K562 (cell line): ENCODE measurements around the gene C2orf66. TPM values are rescaled to one million over a fixed set of nuclear protein-coding genes. Genes with fewer than 3 reads are reported as not detected.

Experiments used
- ATF7 ChIP-seq: fragments of 450-650 bp; IDR thresholded peaks from 2 replicates; pipeline ENCODE4 v1.7.1; 2014; ENCODE audit warnings: mild to moderate bottlenecking, moderate library complexity
- CBFA2T2 ChIP-seq: fragments of 450-650 bp; conservative IDR thresholded peaks from 2 replicates; pipeline ENCODE4 v1.6.1; 2017; ENCODE audit warnings: mild to moderate bottlenecking
- FIP1L1 ChIP-seq: fragments of 200-400 bp; formaldehyde crosslinking; IDR thresholded peaks from 2 replicates; pipeline ENCODE4 v1.6.1; 2018; ENCODE audit warnings: mild to moderate bottlenecking, low read depth, low read length; ENCODE audit not compliant: poor library complexity, severe bottlenecking
- GABPB1 ChIP-seq: sonication (generic); formaldehyde crosslinking; IDR thresholded peaks from 2 replicates; pipeline ENCODE4 v1.8.0; 2022; ENCODE audit warnings: mild to moderate bottlenecking, missing genetic modification reagents
- GATAD2B ChIP-seq: fragments of 450-650 bp; IDR thresholded peaks from 2 replicates; pipeline ENCODE4 v1.6.1; 2017; ENCODE audit warnings: mild to moderate bottlenecking, borderline replicate concordance
- MXI1 ChIP-seq: IDR thresholded peaks from 2 replicates; pipeline ENCODE4 v1.6.1; 2011; ENCODE audit warnings: low read depth, mild to moderate bottlenecking, improper control_type of control experiment, low read length
- NCOA6 ChIP-seq: fragments of 450-650 bp; IDR thresholded peaks from 2 replicates; pipeline ENCODE4 v1.6.1; 2017; ENCODE audit warnings: mild to moderate bottlenecking
- POLR2B ChIP-seq: fragments of 450-650 bp; IDR thresholded peaks from 2 replicates; pipeline ENCODE4 v1.6.1; 2018; ENCODE audit warnings: low read depth; ENCODE audit not compliant: partially characterized antibody
- PURB ChIP-seq: sonication (generic); formaldehyde crosslinking; IDR thresholded peaks from 2 replicates; pipeline ENCODE4 v1.9.0; 2021; ENCODE audit warnings: low read depth, mild to moderate bottlenecking, missing genetic modification reagents
- SMARCB1 ChIP-seq: IDR thresholded peaks from 2 replicates; pipeline ENCODE4 v1.6.1; 2011; ENCODE audit warnings: improper control_type of control experiment, low read depth; ENCODE audit not compliant: insufficient read length
- TEAD4 ChIP-seq, 2 experiments: sonication (generic) in 1 of 2; formaldehyde crosslinking in 1 of 2; IDR thresholded peaks; 2 replicates each; pipeline versions ENCODE4 v1.6.1 to v1.8.0; 2012 to 2022; ENCODE audit warnings: borderline replicate concordance in 1 of 2, inconsistent platforms in 1 of 2, low read length in 1 of 2, mild to moderate bottlenecking in 1 of 2, missing genetic modification reagents in 1 of 2
- TGIF2 ChIP-seq: sonication (generic); formaldehyde crosslinking; IDR thresholded peaks from 2 replicates; pipeline ENCODE4 v1.8.1; 2022; ENCODE audit warnings: mild to moderate bottlenecking, missing genetic modification reagents, moderate library complexity
- ZNF140 ChIP-seq: fragments of 250-450 bp; sonication (Bioruptor Pico); IDR thresholded peaks from 2 replicates; pipeline ENCODE4 v1.8.0; 2021; ENCODE audit warnings: moderate library complexity, mild to moderate bottlenecking, inconsistent platforms
- ZNF24 ChIP-seq: fragments of 450-650 bp; IDR thresholded peaks from 2 replicates; pipeline ENCODE4 v1.6.1; 2016
- ZNF436 ChIP-seq: fragments of 250-450, 450-650 bp; sonication (Bioruptor Pico); formaldehyde crosslinking; IDR thresholded peaks from 2 replicates; pipeline ENCODE4 v1.7.0; 2020; ENCODE audit warnings: mild to moderate bottlenecking
- polyA plus RNA-seq, 8 experiments: library from polyadenylated mRNA; depleted of rRNA in 4 of 8; stranded (reverse) in 5 of 8; unstranded in 3 of 8; fragments of >200 nt; fragmentation: Nextera tagmentation in 2 of 8; fragmentation: Illumina TruSeq in 1 of 8; extraction: Ambion mirVana in 2 of 8; extraction: Trizol in 1 of 8; gene quantifications; 2 replicates each; pipeline versions ENCODE4 v1.2.1 to v1.2.3, GENCODE V29; 2011 to 2014; ENCODE audit warnings: inconsistent platforms in 1 of 8, missing spikeins in 1 of 8
- total RNA-seq, 7 experiments: library from RNA; depleted of rRNA in 6 of 7; stranded (reverse); fragments of >200 nt in 6 of 7; fragmentation: Illumina TruSeq in 2 of 7; extraction: Trizol in 2 of 7; gene quantifications; 2 replicates each; pipeline versions ENCODE4 v1.2.1 to v1.2.3, GENCODE V29; 2011 to 2021; ENCODE audit warnings: low replicate concordance in 1 of 7
- TF ChIP-seq, protein P1 (sequence below): fragments of 250-450 bp; sonication (Bioruptor Pico); IDR thresholded peaks from 2 replicates; pipeline ENCODE4 v1.5.0; 2022; ENCODE audit warnings: mild to moderate bottlenecking
- TF ChIP-seq, protein P2 (sequence below): sonication (generic); formaldehyde crosslinking; IDR thresholded peaks from 2 replicates; pipeline ENCODE4 v1.8.1; 2023; ENCODE audit warnings: mild to moderate bottlenecking, missing genetic modification reagents
- TF ChIP-seq, protein P3 (sequence below): IDR thresholded peaks from 3 replicates; pipeline ENCODE4 v1.6.1; 2011; ENCODE audit warnings: borderline replicate concordance, mild to moderate bottlenecking; ENCODE audit not compliant: insufficient read length, insufficient read depth
- TF ChIP-seq, protein P4 (sequence below): fragments of 250-450 bp; sonication (Bioruptor Pico); IDR thresholded peaks from 2 replicates; pipeline ENCODE4 v1.8.0; 2022; ENCODE audit warnings: inconsistent platforms
- TF ChIP-seq, protein P5 (sequence below): fragments of 450-650 bp; formaldehyde crosslinking; IDR thresholded peaks from 2 replicates; pipeline ENCODE4 v1.4.0; 2020; ENCODE audit warnings: mild to moderate bottlenecking, mixed read lengths

C2orf66 gene
- total and polyA plus RNA-seq, 9 of the 15 experiments (the other 6 are each of a cell fraction or from before 2014, with no cell fraction given): not detected

DNA sequence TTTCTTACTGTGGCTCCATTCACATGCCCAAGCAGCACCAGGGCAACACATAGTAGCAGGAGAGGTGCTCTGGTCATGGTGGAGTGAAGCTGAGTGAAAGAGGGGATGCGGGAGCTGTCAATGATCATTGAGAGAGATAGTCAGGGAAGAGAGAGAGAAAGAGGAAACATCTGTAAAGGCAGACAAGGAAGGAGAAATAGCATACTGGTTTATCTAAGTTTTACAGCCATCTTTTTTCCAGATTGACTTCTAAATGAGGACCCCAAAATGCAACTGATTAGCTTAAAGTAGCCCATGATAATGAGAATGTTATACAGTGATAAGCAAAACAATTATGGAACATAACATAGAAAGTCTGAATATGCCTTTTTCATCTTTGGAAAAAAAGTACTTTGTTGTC, at the start of gene C2orf66 (continued):
- no peak for TF ChIP-seq PURB (CRISPR knock-in tag)
- TF ChIP-seq, protein P1, sequence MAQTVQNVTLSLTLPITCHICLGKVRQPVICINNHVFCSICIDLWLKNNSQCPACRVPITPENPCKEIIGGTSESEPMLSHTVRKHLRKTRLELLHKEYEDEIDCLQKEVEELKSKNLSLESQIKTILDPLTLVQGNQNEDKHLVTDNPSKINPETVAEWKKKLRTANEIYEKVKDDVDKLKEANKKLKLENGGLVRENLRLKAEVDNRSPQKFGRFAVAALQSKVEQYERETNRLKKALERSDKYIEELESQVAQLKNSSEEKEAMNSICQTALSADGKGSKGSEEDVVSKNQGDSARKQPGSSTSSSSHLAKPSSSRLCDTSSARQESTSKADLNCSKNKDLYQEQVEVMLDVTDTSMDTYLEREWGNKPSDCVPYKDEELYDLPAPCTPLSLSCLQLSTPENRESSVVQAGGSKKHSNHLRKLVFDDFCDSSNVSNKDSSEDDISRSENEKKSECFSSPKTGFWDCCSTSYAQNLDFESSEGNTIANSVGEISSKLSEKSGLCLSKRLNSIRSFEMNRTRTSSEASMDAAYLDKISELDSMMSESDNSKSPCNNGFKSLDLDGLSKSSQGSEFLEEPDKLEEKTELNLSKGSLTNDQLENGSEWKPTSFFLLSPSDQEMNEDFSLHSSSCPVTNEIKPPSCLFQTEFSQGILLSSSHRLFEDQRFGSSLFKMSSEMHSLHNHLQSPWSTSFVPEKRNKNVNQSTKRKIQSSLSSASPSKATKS (CRISPR knock-in tag): no peak
- TF ChIP-seq TGIF2 (CRISPR knock-in tag): no peak
- peak; percentile 78 for TF ChIP-seq CBFA2T2
- TF ChIP-seq ZNF436: no peak
- TF ChIP-seq ATF7: no peak
- no peak for TF ChIP-seq GATAD2B
- TF ChIP-seq POLR2B: no peak
- TF ChIP-seq, protein P2, sequence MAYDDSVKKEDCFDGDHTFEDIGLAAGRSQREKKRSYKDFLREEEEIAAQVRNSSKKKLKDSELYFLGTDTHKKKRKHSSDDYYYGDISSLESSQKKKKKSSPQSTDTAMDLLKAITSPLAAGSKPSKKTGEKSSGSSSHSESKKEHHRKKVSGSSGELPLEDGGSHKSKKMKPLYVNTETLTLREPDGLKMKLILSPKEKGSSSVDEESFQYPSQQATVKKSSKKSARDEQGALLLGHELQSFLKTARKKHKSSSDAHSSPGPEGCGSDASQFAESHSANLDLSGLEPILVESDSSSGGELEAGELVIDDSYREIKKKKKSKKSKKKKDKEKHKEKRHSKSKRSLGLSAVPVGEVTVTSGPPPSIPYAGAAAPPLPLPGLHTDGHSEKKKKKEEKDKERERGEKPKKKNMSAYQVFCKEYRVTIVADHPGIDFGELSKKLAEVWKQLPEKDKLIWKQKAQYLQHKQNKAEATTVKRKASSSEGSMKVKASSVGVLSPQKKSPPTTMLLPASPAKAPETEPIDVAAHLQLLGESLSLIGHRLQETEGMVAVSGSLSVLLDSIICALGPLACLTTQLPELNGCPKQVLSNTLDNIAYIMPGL: no peak
- TF ChIP-seq ZNF140 (CRISPR knock-in tag): no peak
- TF ChIP-seq, protein P3, sequence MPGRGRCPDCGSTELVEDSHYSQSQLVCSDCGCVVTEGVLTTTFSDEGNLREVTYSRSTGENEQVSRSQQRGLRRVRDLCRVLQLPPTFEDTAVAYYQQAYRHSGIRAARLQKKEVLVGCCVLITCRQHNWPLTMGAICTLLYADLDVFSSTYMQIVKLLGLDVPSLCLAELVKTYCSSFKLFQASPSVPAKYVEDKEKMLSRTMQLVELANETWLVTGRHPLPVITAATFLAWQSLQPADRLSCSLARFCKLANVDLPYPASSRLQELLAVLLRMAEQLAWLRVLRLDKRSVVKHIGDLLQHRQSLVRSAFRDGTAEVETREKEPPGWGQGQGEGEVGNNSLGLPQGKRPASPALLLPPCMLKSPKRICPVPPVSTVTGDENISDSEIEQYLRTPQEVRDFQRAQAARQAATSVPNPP: no peak
- TF ChIP-seq, protein P4, sequence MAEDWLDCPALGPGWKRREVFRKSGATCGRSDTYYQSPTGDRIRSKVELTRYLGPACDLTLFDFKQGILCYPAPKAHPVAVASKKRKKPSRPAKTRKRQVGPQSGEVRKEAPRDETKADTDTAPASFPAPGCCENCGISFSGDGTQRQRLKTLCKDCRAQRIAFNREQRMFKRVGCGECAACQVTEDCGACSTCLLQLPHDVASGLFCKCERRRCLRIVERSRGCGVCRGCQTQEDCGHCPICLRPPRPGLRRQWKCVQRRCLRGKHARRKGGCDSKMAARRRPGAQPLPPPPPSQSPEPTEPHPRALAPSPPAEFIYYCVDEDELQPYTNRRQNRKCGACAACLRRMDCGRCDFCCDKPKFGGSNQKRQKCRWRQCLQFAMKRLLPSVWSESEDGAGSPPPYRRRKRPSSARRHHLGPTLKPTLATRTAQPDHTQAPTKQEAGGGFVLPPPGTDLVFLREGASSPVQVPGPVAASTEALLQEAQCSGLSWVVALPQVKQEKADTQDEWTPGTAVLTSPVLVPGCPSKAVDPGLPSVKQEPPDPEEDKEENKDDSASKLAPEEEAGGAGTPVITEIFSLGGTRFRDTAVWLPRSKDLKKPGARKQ (CRISPR knock-in tag): no peak
- TF ChIP-seq GABPB1 (CRISPR knock-in tag): no peak
- TF ChIP-seq, protein P5, sequence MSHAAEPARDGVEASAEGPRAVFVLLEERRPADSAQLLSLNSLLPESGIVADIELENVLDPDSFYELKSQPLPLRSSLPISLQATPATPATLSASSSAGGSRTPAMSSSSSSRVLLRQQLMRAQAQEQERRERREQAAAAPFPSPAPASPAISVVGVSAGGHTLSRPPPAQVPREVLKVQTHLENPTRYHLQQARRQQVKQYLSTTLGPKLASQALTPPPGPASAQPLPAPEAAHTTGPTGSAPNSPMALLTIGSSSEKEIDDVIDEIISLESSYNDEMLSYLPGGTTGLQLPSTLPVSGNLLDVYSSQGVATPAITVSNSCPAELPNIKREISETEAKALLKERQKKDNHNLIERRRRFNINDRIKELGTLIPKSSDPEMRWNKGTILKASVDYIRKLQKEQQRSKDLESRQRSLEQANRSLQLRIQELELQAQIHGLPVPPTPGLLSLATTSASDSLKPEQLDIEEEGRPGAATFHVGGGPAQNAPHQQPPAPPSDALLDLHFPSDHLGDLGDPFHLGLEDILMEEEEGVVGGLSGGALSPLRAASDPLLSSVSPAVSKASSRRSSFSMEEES (CRISPR knock-in tag): no peak
- TF ChIP-seq FIP1L1: no peak
- no peak for TF ChIP-seq NCOA6
- no peak for TF ChIP-seq MXI1
- TF ChIP-seq TEAD4 (IDR thresholded peaks at IDR 0.05; ENCODE audit: low read length): peak; percentile 88
- no peak for TF ChIP-seq TEAD4 (CRISPR knock-in tag; IDR thresholded peaks at IDR 0.05; ENCODE audit: borderline replicate concordance)
- TF ChIP-seq ZNF24: no peak
- TF ChIP-seq SMARCB1: no peak
